ENCODE data around the gene FERMT3. TPM values are rescaled to one million over a fixed set of nuclear protein-coding genes. Genes with fewer than 3 reads are reported as not detected.

FERMT3 gene
- total RNA-seq, 1 experiment from 2014 or later: 10.6 TPM

GRCh38 chr11:64255135-64256128, 48.9 kb downstream of the FERMT3 start:
- Mint-ChIP-seq H3K4me1 (peaks cover 9 to 18% of the 10 kb centered on the region in 2 experiments), H3K4me3 (no peak overlapping the region; a peak in 1 of 5 replicates), H3K27me3 (ENCODE audit: low read depth) (no peaks in the 10 kb centered on the region), H3K36me3 (ENCODE audit: insufficient read depth in 1 of 3, low read depth in 3 of 3) (peaks cover 39 to 62% (median 54%) of the 10 kb centered on the region in 3 experiments; a peak in 6 of 7 replicates), H3K9me3 (no peaks in the 10 kb centered on the region), H3K27ac (no peak overlapping the region)
- H3K27me3 ChIP-seq (ENCODE audit: insufficient read depth, low read length): no peaks in the 10 kb centered on the region
- no CpG with 5 or more reads among the region's 35 CpGs for WGBS (ENCODE audit: extremely low coverage, insufficient read length, low lambda C conversion rate)
- no peak overlapping the region for H2AK5ac ChIP-seq (ENCODE audit: insufficient read length, low read length)
- H3K9me3 ChIP-seq (ENCODE audit: control insufficient read depth, low read depth, low read length): no peaks in the 10 kb centered on the region
- H3K18ac ChIP-seq (ENCODE audit: insufficient read length, low read depth, low read length): no peak overlapping the region
- no peak overlapping the region for H2BK12ac ChIP-seq (ENCODE audit: insufficient read length, low read depth, low read length)
- H3K23me2 ChIP-seq (ENCODE audit: insufficient read length, low read depth, low read length, poor library complexity, severe bottlenecking): peaks cover 15% of the 10 kb centered on the region
- H3K27ac ChIP-seq (ENCODE audit: insufficient read length, low read depth, low read length): no peak overlapping the region
- H2AFZ ChIP-seq (ENCODE audit: low read length): no peak overlapping the region
- TF ChIP-seq, protein P1, sequence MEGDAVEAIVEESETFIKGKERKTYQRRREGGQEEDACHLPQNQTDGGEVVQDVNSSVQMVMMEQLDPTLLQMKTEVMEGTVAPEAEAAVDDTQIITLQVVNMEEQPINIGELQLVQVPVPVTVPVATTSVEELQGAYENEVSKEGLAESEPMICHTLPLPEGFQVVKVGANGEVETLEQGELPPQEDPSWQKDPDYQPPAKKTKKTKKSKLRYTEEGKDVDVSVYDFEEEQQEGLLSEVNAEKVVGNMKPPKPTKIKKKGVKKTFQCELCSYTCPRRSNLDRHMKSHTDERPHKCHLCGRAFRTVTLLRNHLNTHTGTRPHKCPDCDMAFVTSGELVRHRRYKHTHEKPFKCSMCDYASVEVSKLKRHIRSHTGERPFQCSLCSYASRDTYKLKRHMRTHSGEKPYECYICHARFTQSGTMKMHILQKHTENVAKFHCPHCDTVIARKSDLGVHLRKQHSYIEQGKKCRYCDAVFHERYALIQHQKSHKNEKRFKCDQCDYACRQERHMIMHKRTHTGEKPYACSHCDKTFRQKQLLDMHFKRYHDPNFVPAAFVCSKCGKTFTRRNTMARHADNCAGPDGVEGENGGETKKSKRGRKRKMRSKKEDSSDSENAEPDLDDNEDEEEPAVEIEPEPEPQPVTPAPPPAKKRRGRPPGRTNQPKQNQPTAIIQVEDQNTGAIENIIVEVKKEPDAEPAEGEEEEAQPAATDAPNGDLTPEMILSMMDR (conservative IDR thresholded peaks at IDR 0.05): no peak
- H2BK120ac ChIP-seq (ENCODE audit: low read depth, low read length, poor library complexity, severe bottlenecking): no peak overlapping the region
- no peaks in the 10 kb centered on the region for H4K20me1 ChIP-seq (ENCODE audit: control insufficient read depth, insufficient read depth, insufficient read length)
- no peak overlapping the region for H3T11ph ChIP-seq (ENCODE audit: low read length)
- H3K9ac ChIP-seq (ENCODE audit: extremely low read depth, insufficient read length, low read length): no peak overlapping the region
- peaks cover 3% of the 10 kb centered on the region for H3K79me1 ChIP-seq (ENCODE audit: insufficient read depth, low read depth, low read length, poor library complexity, severe bottlenecking)
- H3K79me2 ChIP-seq (ENCODE audit: insufficient read depth, low read length): no peaks in the 10 kb centered on the region; the same call in 1 of the 2 replicates
- H2BK20ac ChIP-seq (ENCODE audit: low read depth, low read length, poor library complexity, severe bottlenecking): no peak overlapping the region
- no peak overlapping the region for H3K23ac ChIP-seq (ENCODE audit: insufficient read length, low read depth, low read length)
- no peak overlapping the region for H2BK5ac ChIP-seq (ENCODE audit: insufficient read length, low read length)
- H3K4me1 ChIP-seq (ENCODE audit: insufficient read depth, low read length): no peaks in the 10 kb centered on the region
- no peak overlapping the region for H3K4ac ChIP-seq (ENCODE audit: low read depth, low read length)
- H4K8ac ChIP-seq (replicated peaks; ENCODE audit: insufficient read length, low read depth, low read length): no peak overlapping the region
- no peak overlapping the region for H4K91ac ChIP-seq (ENCODE audit: insufficient read length, low read depth, low read length)
- H4K5ac ChIP-seq (ENCODE audit: insufficient read length, low read depth, low read length): no peak overlapping the region
- no peak overlapping the region for H3K56ac ChIP-seq (ENCODE audit: insufficient read length, low read depth, low read length)
- H3K14ac ChIP-seq (ENCODE audit: insufficient read depth, low read length): no peak overlapping the region
- no peak for DNase-seq
- no peak overlapping the region for H3K4me2 ChIP-seq (ENCODE audit: insufficient read depth, insufficient read length, low read length)
- no peak overlapping the region for H2BK15ac ChIP-seq (ENCODE audit: low read depth, low read length)
